Testis (tissue), 2 donors: Measurements from ENCODE around the gene TNFRSF9.

Experiments
- POLR2A ChIP-seq: fragments of 450-650 bp; IDR thresholded peaks from one replicate; pipeline ENCODE4 v1.6.1; 2017; ENCODE audit warnings: antibody characterized with exemption, mild to moderate bottlenecking, moderate library complexity
- TF ChIP-seq, protein P1 (sequence below), 3 experiments: fragments of 450-650 bp in 2 of 3; fragments of 200-600 bp in 1 of 3; sonication (generic) in 1 of 3; IDR thresholded peaks; one replicate each; pipeline ENCODE4 v1.5.1; 2016 to 2019; ENCODE audit warnings: antibody characterized with exemption in 3 of 3, mild to moderate bottlenecking in 2 of 3, moderate library complexity in 1 of 3

DNA sequence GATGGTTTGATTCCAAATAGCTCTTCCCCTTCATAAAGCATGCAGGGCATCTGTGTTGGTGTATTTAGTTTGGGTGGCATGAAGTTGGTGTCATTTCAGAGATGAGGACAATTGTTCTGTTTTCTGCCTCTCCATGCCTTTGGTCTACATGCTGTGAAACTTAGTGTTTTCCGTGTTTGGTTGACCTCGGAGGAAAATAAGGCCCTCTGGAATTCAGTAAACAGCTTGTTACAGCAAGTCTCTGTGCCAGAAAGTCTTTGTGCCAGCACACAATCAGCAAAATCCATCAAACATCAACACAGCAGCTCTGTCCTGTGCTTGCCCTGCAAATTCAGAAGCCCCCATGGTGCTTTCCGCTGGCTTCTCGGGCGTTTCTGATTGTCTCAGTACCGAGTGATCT, 30.4 kb upstream of the TNFRSF9 start:
- TF ChIP-seq, protein P1, sequence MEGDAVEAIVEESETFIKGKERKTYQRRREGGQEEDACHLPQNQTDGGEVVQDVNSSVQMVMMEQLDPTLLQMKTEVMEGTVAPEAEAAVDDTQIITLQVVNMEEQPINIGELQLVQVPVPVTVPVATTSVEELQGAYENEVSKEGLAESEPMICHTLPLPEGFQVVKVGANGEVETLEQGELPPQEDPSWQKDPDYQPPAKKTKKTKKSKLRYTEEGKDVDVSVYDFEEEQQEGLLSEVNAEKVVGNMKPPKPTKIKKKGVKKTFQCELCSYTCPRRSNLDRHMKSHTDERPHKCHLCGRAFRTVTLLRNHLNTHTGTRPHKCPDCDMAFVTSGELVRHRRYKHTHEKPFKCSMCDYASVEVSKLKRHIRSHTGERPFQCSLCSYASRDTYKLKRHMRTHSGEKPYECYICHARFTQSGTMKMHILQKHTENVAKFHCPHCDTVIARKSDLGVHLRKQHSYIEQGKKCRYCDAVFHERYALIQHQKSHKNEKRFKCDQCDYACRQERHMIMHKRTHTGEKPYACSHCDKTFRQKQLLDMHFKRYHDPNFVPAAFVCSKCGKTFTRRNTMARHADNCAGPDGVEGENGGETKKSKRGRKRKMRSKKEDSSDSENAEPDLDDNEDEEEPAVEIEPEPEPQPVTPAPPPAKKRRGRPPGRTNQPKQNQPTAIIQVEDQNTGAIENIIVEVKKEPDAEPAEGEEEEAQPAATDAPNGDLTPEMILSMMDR (IDR thresholded peaks at IDR 0.05), result no peak
- no peak for TF ChIP-seq POLR2A
